Measurements from ENCODE around the gene LCE2A.

The LCE2A gene

DNA sequence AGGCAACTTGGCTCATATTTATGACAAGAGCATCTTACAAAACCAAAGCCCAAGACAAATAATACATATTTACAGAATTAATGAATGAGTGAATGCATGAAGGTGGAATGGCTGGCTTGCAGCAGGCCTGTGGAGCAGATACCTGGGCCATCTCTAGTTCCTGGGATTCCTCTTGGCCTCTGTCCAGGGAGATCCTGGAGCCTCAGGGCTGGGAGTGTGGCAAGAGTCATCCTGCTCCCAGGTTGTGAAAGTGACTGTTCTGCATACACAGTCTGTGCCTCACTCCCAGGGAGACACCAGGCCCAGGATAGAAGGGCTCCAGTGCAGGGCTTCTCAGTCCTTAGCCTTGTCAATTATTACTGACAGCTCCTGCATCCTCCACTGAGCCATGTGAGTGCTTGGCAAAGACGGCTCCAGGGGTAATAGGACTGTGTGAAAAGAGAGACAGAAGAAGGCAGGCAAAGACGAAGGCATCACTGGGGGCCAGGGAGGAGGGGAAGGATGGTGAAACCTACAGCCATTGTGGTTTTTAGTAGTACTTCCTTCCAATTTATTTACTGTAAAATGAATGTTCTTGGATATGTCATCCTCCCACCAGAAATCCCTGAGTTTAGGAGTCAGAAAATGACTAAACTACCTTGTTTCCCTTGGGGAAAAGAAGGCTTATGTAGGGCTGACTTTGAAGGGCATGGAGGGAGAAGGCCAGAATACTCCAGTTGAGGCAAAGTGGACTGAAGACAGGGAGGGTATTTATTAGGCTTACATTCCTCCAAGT is 45.4 kb downstream of the LCE2A start:
- DNase-seq: no peak

DNA sequence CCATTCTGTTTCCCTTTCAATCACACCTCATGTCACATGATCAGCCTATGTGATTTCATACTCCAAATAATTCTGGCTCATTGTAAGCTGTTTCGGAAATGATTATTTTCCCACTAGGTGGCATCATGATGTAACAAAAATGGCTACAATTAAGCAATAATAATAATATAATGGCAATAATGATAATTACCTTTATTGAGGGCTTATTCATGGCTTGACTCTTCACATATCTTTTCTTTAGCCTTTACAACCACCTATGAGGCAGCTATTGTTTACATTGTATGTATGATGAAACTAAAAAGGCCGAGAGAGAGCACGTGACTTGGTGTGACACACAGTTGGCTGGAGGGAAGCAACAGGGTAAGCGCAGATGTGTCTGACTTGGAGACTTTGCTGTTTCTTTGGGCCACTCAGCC is 47.2 kb downstream of the LCE2A start:
- no peak for DNase-seq

DNA sequence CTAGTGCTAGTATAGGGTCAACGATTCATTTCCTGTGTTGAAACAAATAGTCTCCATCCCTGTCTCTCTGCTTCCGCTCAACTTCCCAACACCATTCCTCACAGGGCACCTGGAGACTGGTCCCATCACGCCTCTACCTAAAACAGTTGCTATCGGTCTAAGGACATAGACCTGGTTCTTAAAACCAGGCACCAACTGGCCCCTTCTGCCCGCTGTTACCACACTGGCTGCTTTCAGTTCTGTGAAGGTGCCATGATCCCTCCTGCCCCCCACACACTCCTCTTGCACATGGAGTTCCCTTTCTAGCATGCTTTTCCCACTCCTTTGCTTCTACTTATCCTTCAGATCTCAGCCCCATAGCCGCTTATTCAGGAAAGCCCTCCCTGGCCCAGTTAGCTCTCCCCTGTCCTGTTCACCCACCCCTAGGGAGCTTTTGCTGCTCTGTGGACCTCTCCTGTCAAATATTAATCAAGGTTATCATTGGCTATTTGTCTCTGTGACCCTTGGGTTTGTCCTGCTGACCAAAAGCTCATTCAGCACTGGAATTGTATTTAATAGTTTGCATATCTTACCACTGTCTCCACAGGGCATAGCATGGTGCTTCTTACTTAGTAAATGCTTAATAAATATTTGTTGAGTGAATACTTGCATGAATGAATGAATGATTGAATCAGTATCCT is 47.8 kb downstream of the LCE2A start:
- DNase-seq: no peak

DNA sequence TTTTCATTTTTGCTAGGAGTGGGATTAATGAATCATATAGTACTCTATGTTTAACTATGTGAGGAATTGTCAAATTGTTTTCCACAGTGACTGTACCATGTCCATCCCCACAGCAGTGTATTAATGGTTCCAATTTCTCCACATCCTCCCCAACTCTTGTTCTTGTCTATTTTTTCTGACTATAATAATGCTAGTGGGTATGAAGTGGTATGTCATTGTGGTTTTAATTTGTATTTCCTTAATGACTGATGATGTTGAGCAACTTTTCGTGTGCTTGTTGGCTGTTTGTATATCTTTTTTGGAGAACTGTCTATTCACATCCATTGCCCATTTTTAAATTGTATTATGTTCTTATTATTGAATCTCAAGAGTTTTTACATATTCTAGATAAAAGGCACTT is 49.7 kb downstream of the LCE2A start:
- DNase-seq: no peak

Data from CD4-positive, alpha-beta T cell treated with Interferon gamma for 1 hour (primary cell).